Central memory CD8-positive, alpha-beta T cell (primary cell): ENCODE results near the gene ITPR1.

Experiments used
- ATAC-seq: fragments of 150-1000 bp; cut with Tn5 transposase; replicated peaks from 2 replicates; pipeline ENCODE4 v1.10.0; 2022; ENCODE audit warnings: mild to moderate bottlenecking, moderate FRiP score, moderate number of reproducible peaks; ENCODE audit not compliant: poor library complexity, severe bottlenecking; ENCODE audit errors: extremely low read depth
- DNase-seq, 2 donors: peaks; one replicate each; pipeline ENCODE4 v3.0.0; 2021; ENCODE audit warnings: low spot score in 2 of 2
- H3K27ac Mint-ChIP-seq: one replicate; pipeline ENCODE4 v1.8.0; 2022; ENCODE audit warnings: low read depth, mild to moderate bottlenecking, moderate library complexity, mixed read lengths
- H3K27me3 Mint-ChIP-seq: one replicate; pipeline ENCODE4 v1.8.0; 2022; ENCODE audit warnings: mixed read lengths
- H3K36me3 Mint-ChIP-seq: one replicate; pipeline ENCODE4 v1.8.0; 2022; ENCODE audit warnings: mild to moderate bottlenecking, moderate library complexity, mixed read lengths; ENCODE audit not compliant: insufficient read depth
- H3K4me1 Mint-ChIP-seq: one replicate; pipeline ENCODE4 v1.8.0; 2022; ENCODE audit warnings: mixed read lengths
- H3K4me3 Mint-ChIP-seq: one replicate; pipeline ENCODE4 v1.8.0; 2022; ENCODE audit warnings: mild to moderate bottlenecking, moderate library complexity, mixed read lengths
- H3K9me3 Mint-ChIP-seq: one replicate; pipeline ENCODE4 v1.8.0; 2022; ENCODE audit warnings: mixed read lengths

ITPR1 gene

DNA sequence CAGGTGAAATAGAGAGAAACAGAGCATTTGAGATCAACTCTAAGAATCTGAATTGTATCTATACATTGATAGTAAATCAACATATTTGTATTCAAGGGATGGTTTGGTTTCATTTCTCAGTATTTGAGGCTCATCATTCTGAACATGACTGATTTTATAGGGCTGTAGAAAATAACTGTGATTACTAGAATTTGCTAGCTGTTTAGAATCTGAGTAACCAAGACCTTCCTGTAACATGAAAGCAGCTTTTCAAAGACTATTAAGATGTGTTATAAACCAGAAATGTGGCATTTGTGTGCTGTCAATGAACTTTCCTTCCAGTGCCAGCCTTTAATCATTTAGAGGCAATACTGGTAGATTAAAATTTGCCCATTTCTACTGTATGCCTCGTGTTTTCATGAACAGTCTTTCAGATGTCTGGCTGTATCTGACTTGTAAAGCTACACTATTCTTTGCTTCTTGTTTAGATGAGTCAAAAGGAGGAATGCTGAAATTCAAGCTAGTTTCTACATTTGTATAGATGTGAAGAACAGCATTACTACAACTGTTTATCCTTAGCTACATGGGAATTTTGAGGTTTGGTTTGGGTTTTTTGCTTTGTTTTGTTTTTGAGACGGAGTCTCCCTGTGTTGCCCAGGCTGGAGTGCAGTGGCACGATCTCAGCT is 348.8 kb downstream of the ITPR1 start:
- DNase-seq: no peak
- Mint-ChIP-seq H3K4me3 (no peak overlapping the region), H3K27me3 (no peaks in the 10 kb centered on the region), H3K4me1 (peaks cover 31% of the 10 kb centered on the region), H3K36me3 (peaks cover 15% of the 10 kb centered on the region), H3K27ac (peak overlapping the region; percentile 16), H3K9me3 (no peaks in the 10 kb centered on the region)
- no peak for ATAC-seq

GRCh38 chr3:4843619-4844018 is 350.5 kb downstream of the ITPR1 start:
- no peak overlapping the region for H3K4me3 Mint-ChIP-seq
- DNase-seq: no peak
- H3K4me1 Mint-ChIP-seq: peaks cover 34% of the 10 kb centered on the region
- H3K36me3 Mint-ChIP-seq: peaks cover 10% of the 10 kb centered on the region
- no peak for ATAC-seq
- no peaks in the 10 kb centered on the region for H3K9me3 Mint-ChIP-seq
- H3K27ac Mint-ChIP-seq: peak overlapping the region; percentile 20
- H3K27me3 Mint-ChIP-seq: no peaks in the 10 kb centered on the region

GRCh38 chr3:4845882-4846281 is 352.7 kb downstream of the ITPR1 start:
- Mint-ChIP-seq H3K27me3 (no peaks in the 10 kb centered on the region), H3K4me1 (peaks cover 49% of the 10 kb centered on the region), H3K4me3 (no peak overlapping the region), H3K9me3 (no peaks in the 10 kb centered on the region), H3K36me3 (peaks cover 14% of the 10 kb centered on the region), H3K27ac (peak overlapping the region; percentile 84)
- peak; percentile 78 for ATAC-seq
- no peak for DNase-seq

DNA sequence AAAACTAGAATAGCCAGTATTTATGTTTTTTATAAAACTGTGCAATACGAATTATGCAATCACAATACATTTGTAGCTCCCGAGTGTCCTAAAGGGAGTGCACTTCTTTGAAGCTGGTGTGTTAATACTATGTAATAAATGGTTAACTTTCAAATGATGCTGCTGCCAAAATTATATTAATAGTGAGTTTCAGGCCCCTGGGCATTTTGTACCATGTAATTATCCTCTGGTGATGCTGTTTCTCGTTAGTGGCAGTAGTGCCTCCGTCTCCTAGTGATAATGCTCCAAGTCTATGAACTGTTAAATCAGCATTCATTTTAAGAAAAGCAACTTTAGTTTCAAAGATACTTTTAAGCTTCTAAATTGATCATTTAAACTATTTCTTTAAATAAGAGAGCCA is 353.4 kb downstream of the ITPR1 start:
- H3K4me1 Mint-ChIP-seq: peaks cover 49% of the 10 kb centered on the region
- H3K27me3 Mint-ChIP-seq: no peaks in the 10 kb centered on the region
- no peak for DNase-seq
- no peak overlapping the region for H3K27ac Mint-ChIP-seq
- no peak overlapping the region for H3K4me3 Mint-ChIP-seq
- H3K9me3 Mint-ChIP-seq: no peaks in the 10 kb centered on the region
- ATAC-seq: no peak
- H3K36me3 Mint-ChIP-seq: peaks cover 13% of the 10 kb centered on the region

- Mint-ChIP-seq H3K4me1 (peaks cover 47% of the 10 kb centered on the region), H3K36me3 (peaks cover 11% of the 10 kb centered on the region), H3K4me3 (no peak overlapping the region), H3K9me3 (no peaks in the 10 kb centered on the region), H3K27me3 (no peaks in the 10 kb centered on the region), H3K27ac (peak overlapping the region; percentile 65)
- ATAC-seq (no peak), DNase-seq (no peak)
These were observed 355.2 kb downstream of the ITPR1 start for GRCh38 chr3:4848176-4848825.

- Mint-ChIP-seq H3K27ac (peak overlapping the region; percentile 65), H3K4me3 (no peak overlapping the region), H3K27me3 (no peaks in the 10 kb centered on the region), H3K36me3 (peaks cover 11% of the 10 kb centered on the region), H3K9me3 (no peaks in the 10 kb centered on the region), H3K4me1 (peaks cover 52% of the 10 kb centered on the region)
- no peak for ATAC-seq
- no peak for DNase-seq
These were observed 356.0 kb downstream of the ITPR1 start for GRCh38 chr3:4849136-4849535.

GRCh38 chr3:4849739-4850138 is 356.6 kb downstream of the ITPR1 start:
- DNase-seq (no peak), ATAC-seq (no peak)
- Mint-ChIP-seq H3K27me3 (no peaks in the 10 kb centered on the region), H3K4me3 (no peak overlapping the region), H3K9me3 (no peaks in the 10 kb centered on the region), H3K27ac (peak overlapping the region; percentile 65), H3K4me1 (peaks cover 52% of the 10 kb centered on the region), H3K36me3 (peaks cover 11% of the 10 kb centered on the region)

DNA sequence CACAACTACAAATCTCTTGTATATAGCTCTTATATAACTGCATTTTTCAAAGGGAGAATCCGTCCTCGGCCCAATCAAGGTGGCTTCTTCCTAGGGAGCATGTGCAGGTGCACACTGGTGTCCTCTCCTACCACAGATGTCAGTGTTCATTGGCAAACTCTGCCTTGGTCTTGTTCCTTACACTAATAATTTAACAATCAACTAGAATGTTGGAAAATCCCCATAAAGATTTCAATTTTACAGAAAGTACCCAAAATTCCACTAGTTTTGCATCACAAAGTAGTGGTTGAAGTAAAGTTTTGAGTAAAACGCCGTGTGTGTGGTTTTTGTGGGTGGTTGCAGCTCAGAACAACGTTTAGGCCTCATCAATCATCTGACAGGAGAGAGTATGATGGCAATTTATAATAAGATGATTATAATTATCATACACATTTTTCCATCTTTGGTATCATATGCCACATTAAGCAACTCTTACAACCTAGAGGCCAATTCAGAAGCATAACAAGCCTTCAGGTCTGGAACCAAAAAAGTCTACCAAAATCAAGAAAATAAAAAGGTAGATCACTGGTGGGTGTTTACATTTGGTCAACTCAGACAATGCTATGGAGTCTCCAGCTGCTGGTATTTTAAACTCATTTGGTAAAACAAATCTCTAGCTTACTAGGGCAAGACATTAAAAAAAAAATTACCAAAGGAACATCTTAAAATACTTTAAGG is 357.2 kb downstream of the ITPR1 start:
- peaks cover 11% of the 10 kb centered on the region for H3K36me3 Mint-ChIP-seq
- peak overlapping the region; percentile 65 for H3K27ac Mint-ChIP-seq
- no peaks in the 10 kb centered on the region for H3K9me3 Mint-ChIP-seq
- DNase-seq (no peak), ATAC-seq (peak; percentile 2)
- peaks cover 47% of the 10 kb centered on the region for H3K4me1 Mint-ChIP-seq
- no peaks in the 10 kb centered on the region for H3K27me3 Mint-ChIP-seq
- no peak overlapping the region for H3K4me3 Mint-ChIP-seq

- H3K4me1 Mint-ChIP-seq: peaks cover 41% of the 10 kb centered on the region
These were observed 357.7 kb downstream of the ITPR1 start for GRCh38 chr3:4850928-4851265.

GRCh38 chr3:4852780-4853748 is 359.9 kb downstream of the ITPR1 start:
- ATAC-seq: no peak
- H3K27ac Mint-ChIP-seq: peak overlapping the region; percentile 67
- DNase-seq: no peak
- H3K4me3 Mint-ChIP-seq: no peak overlapping the region
- H3K27me3 Mint-ChIP-seq: no peaks in the 10 kb centered on the region
- peaks cover 9% of the 10 kb centered on the region for H3K36me3 Mint-ChIP-seq
- H3K4me1 Mint-ChIP-seq: peaks cover 38% of the 10 kb centered on the region
- no peaks in the 10 kb centered on the region for H3K9me3 Mint-ChIP-seq

More at GRCh38 chr3:4850928-4851265, 357.7 kb downstream of the ITPR1 start:
- no peaks in the 10 kb centered on the region for H3K9me3 Mint-ChIP-seq
- no peak overlapping the region for H3K4me3 Mint-ChIP-seq
- ATAC-seq: peak; percentile 85
- peak overlapping the region; percentile 65 for H3K27ac Mint-ChIP-seq
- peaks cover 9% of the 10 kb centered on the region for H3K36me3 Mint-ChIP-seq
- H3K27me3 Mint-ChIP-seq: no peaks in the 10 kb centered on the region
- DNase-seq: peak in 1 of 2 donors; percentile 38

GRCh38 chr3:4853749-4854140 is 360.6 kb downstream of the ITPR1 start:
- H3K4me1 Mint-ChIP-seq: peaks cover 31% of the 10 kb centered on the region
- peaks cover 9% of the 10 kb centered on the region for H3K36me3 Mint-ChIP-seq
- ATAC-seq (no peak), DNase-seq (no peak)
- H3K27ac Mint-ChIP-seq: peak overlapping the region; percentile 67
- H3K27me3 Mint-ChIP-seq: no peaks in the 10 kb centered on the region
- no peak overlapping the region for H3K4me3 Mint-ChIP-seq
- H3K9me3 Mint-ChIP-seq: no peaks in the 10 kb centered on the region

- Mint-ChIP-seq H3K4me1 (peaks cover 17% of the 10 kb centered on the region), H3K9me3 (no peaks in the 10 kb centered on the region), H3K27me3 (no peaks in the 10 kb centered on the region), H3K36me3 (peaks cover 6% of the 10 kb centered on the region), H3K4me3 (no peak overlapping the region), H3K27ac (no peak overlapping the region)
- no peak for ATAC-seq
- no peak for DNase-seq
These were observed 362.5 kb downstream of the ITPR1 start for GRCh38 chr3:4855676-4856075.
